CD14-positive monocyte (primary cell): ENCODE results near the gene ADH1A. TPM values are rescaled to one million over a fixed set of nuclear protein-coding genes. Genes with fewer than 3 reads are reported as not detected.

ENCODE experiments used
- DNase-seq, 3 donors: peaks; one replicate each; pipeline ENCODE4 v3.0.0-alpha.2; 2011 to 2022
- H2AFZ ChIP-seq: 2 replicates; pipeline ENCODE4 v1.6.0; 2012; ENCODE audit warnings: mild to moderate bottlenecking, low read depth, low read length, inconsistent platforms; ENCODE audit not compliant: insufficient read depth, poor library complexity, severe bottlenecking
- H3K27ac ChIP-seq, 2 donors: 1 replicate in 1 of 2; 2 replicates in 1 of 2; pipeline ENCODE4 v1.5.1; 2012 to 2013; ENCODE audit warnings: low read length in 2 of 2, control low read depth in 1 of 2, inconsistent platforms in 1 of 2, low read depth in 1 of 2, mild to moderate bottlenecking in 1 of 2
- H3K27me3 ChIP-seq, 2 donors: one replicate each; pipeline versions ENCODE4 v1.6.0 to v1.6.1; 2011 to 2013; ENCODE audit warnings: low read length in 2 of 2; ENCODE audit not compliant: control insufficient read depth in 2 of 2, insufficient read depth in 2 of 2
- H3K36me3 ChIP-seq, 2 donors: replicated peaks in 1 of 2; 1 replicate in 1 of 2; 2 replicates in 1 of 2; pipeline versions ENCODE4 v1.5.1 to v1.6.1; 2012 to 2013; ENCODE audit warnings: low read length in 2 of 2, control low read depth in 1 of 2, inconsistent platforms in 1 of 2, mild to moderate bottlenecking in 1 of 2; ENCODE audit not compliant: insufficient read depth in 2 of 2, control insufficient read depth in 1 of 2
- H3K4me1 ChIP-seq, 2 donors: 1 replicate in 1 of 2; 2 replicates in 1 of 2; pipeline versions ENCODE4 v1.5.1 to v1.6.1; 2012 to 2013; ENCODE audit warnings: low read length in 2 of 2, control low read depth in 1 of 2, inconsistent platforms in 1 of 2, mild to moderate bottlenecking in 1 of 2, moderate library complexity in 1 of 2; ENCODE audit not compliant: insufficient read depth in 2 of 2, control insufficient read depth in 1 of 2
- H3K4me2 ChIP-seq: replicated peaks from 2 replicates; pipeline ENCODE3; 2012; ENCODE audit warnings: low read length, moderate library complexity, mild to moderate bottlenecking; ENCODE audit not compliant: poor library complexity, severe bottlenecking; ENCODE audit errors: extremely low read depth
- H3K4me3 ChIP-seq, 3 experiments: fragments of 200-600 bp in 1 of 3; sonication (generic) in 1 of 3; replicated peaks in 1 of 3; 1 replicate in 2 of 3; 2 replicates in 1 of 3; pipeline ENCODE4 v1.5.1; 2011 to 2013; ENCODE audit warnings: low read length in 3 of 3, mild to moderate bottlenecking in 3 of 3, control low read depth in 2 of 3, low read depth in 2 of 3, inconsistent platforms in 1 of 3, moderate library complexity in 1 of 3
- H3K79me2 ChIP-seq: 2 replicates; pipeline ENCODE4 v1.6.0; 2012; ENCODE audit warnings: mild to moderate bottlenecking, control low read depth, inconsistent platforms, low read length, moderate library complexity; ENCODE audit not compliant: insufficient read depth
- H3K9ac ChIP-seq: 2 replicates; pipeline ENCODE4 v1.6.0; 2017; ENCODE audit warnings: low read length, mild to moderate bottlenecking; ENCODE audit not compliant: insufficient read depth, poor library complexity, severe bottlenecking
- H3K9me3 ChIP-seq, 2 donors: replicated peaks in 1 of 2; 1 replicate in 1 of 2; 2 replicates in 1 of 2; pipeline versions ENCODE4 v1.5.1 to v1.6.1; 2012 to 2013; ENCODE audit warnings: low read length in 2 of 2, control low read depth in 1 of 2; ENCODE audit not compliant: control insufficient read depth in 1 of 2, insufficient read depth in 1 of 2
- H4K20me1 ChIP-seq: 2 replicates; pipeline ENCODE4 v1.6.0; 2012; ENCODE audit warnings: mild to moderate bottlenecking, low read length, control low read depth, moderate library complexity; ENCODE audit not compliant: insufficient read depth
- H3K27ac Mint-ChIP-seq, 7 donors: one replicate each; pipeline ENCODE4 v1.8.0; 2020; ENCODE audit warnings: mild to moderate bottlenecking in 7 of 7, mixed read lengths in 7 of 7, moderate library complexity in 6 of 7, inconsistent platforms in 2 of 7
- H3K27me3 Mint-ChIP-seq, 3 donors: one replicate each; pipeline ENCODE4 v1.8.0; 2021 to 2022; ENCODE audit warnings: low read depth in 3 of 3, mild to moderate bottlenecking in 3 of 3, mixed read lengths in 3 of 3, moderate library complexity in 3 of 3, inconsistent platforms in 1 of 3
- H3K36me3 Mint-ChIP-seq, 2 donors: one replicate each; pipeline ENCODE4 v1.8.0; 2020; ENCODE audit warnings: mixed read lengths in 2 of 2, inconsistent platforms in 1 of 2, mild to moderate bottlenecking in 1 of 2
- H3K4me1 Mint-ChIP-seq: one replicate; pipeline ENCODE4 v1.8.0; 2020; ENCODE audit warnings: mild to moderate bottlenecking, mixed read lengths
- H3K4me3 Mint-ChIP-seq, 2 donors: one replicate each; pipeline ENCODE4 v1.8.0; 2020; ENCODE audit warnings: mild to moderate bottlenecking in 2 of 2, mixed read lengths in 2 of 2, moderate library complexity in 1 of 2
- H3K9me3 Mint-ChIP-seq, 7 donors: one replicate each; pipeline ENCODE4 v1.8.0; 2020 to 2022; ENCODE audit warnings: mixed read lengths in 7 of 7, mild to moderate bottlenecking in 6 of 7, moderate library complexity in 6 of 7, inconsistent platforms in 2 of 7
- CTCF ChIP-seq: fragments of 200-600 bp; IDR thresholded peaks from one replicate; pipeline ENCODE4 v1.8.0; 2022; ENCODE audit warnings: antibody characterized with exemption, mild to moderate bottlenecking
- WGBS: methylation state at CpG from one replicate; pipeline ENCODE4 v1.1.5; 2013; ENCODE audit warnings: missing lambda C conversion rate; ENCODE audit not compliant: insufficient coverage; 5-methylcytosine and 5-hydroxymethylcytosine counted together
- intact Hi-C, 2 donors: fragments of 100-400 bp; cut with micrococcal nuclease; formaldehyde crosslinking; loops; one replicate each; pipeline versions ENCODE4 v1.15.0 to v1.15.1; 2023
- polyA plus RNA-seq, 3 donors: library from polyadenylated mRNA; depleted of rRNA in 1 of 3; unstranded in 2 of 3; stranded (reverse) in 1 of 3; fragments of 300-500 nt in 2 of 3; fragments of >200 nt in 1 of 3; fragmentation: Illumina TruSeq in 2 of 3; gene quantifications; 1 replicate in 2 of 3; 2 replicates in 1 of 3; pipeline ENCODE4 v1.2.3, GENCODE V29; 2012 to 2021

ADH1A gene
- polyA plus RNA-seq, 3 donors: not detected

GRCh38 chr4:99305638-99306400, 15.0 kb upstream of the ADH1A start:
- Histone ChIP-seq H2AFZ (no peak overlapping the region), H3K27me3 (no peaks in the 10 kb centered on the region), H3K4me1 (no peaks in the 10 kb centered on the region), H3K36me3 (no peaks in the 10 kb centered on the region), H3K27ac (no peak overlapping the region), H3K9me3 (peaks cover 0 to 23% of the 10 kb centered on the region in 2 donors), H3K4me3 (no peak overlapping the region), H4K20me1 (no peaks in the 10 kb centered on the region), H3K79me2 (no peaks in the 10 kb centered on the region), H3K9ac (no peak overlapping the region), H3K4me2 (no peak overlapping the region)
- intact Hi-C loops: no loop called here
- 100% methylated on average over 2 of the region's 11 CpGs for WGBS
- Mint-ChIP-seq H3K4me3 (no peak overlapping the region), H3K27me3 (no peaks in the 10 kb centered on the region), H3K36me3 (no peaks in the 10 kb centered on the region), H3K4me1 (no peaks in the 10 kb centered on the region), H3K27ac (no peak overlapping the region), H3K9me3 (peaks cover 0 to 21% (median 4%) of the 10 kb centered on the region in 7 donors)
- DNase-seq: no peak
- TF ChIP-seq CTCF: no peak

- Histone ChIP-seq H3K9ac (no peak overlapping the region), H3K36me3 (no peaks in the 10 kb centered on the region), H2AFZ (no peak overlapping the region), H3K4me2 (no peak overlapping the region), H3K79me2 (no peaks in the 10 kb centered on the region), H3K4me3 (no peak overlapping the region), H3K9me3 (peaks cover 0 to 23% of the 10 kb centered on the region in 2 donors), H3K4me1 (no peaks in the 10 kb centered on the region), H3K27ac (no peak overlapping the region), H4K20me1 (no peaks in the 10 kb centered on the region), H3K27me3 (no peaks in the 10 kb centered on the region)
- Mint-ChIP-seq H3K36me3 (no peaks in the 10 kb centered on the region), H3K4me3 (no peak overlapping the region), H3K4me1 (no peaks in the 10 kb centered on the region), H3K27ac (no peak overlapping the region), H3K27me3 (no peaks in the 10 kb centered on the region), H3K9me3 (peaks cover 0 to 21% (median 6%) of the 10 kb centered on the region in 7 donors)
- intact Hi-C loops: no loop called here
- 100% methylated on average over 2 of the region's 7 CpGs for WGBS
- TF ChIP-seq CTCF: no peak
- no peak for DNase-seq
These were observed 10.8 kb upstream of the ADH1A start for GRCh38 chr4:99301376-99302164.
